GM19455 (cell line): ENCODE results near the gene TRPC3.
"Not testable (repeated sequence)": the region's sequence is repeated elsewhere in the genome, so short reads cannot be mapped to it uniquely, and the experiment has no call there.

Experiments
- ATAC-seq: cut with Tn5 transposase; IDR thresholded peaks from one replicate; pipeline ENCODE4 v1.9.1; 2021; ENCODE audit not compliant: unreplicated experiment

TRPC3 gene

DNA sequence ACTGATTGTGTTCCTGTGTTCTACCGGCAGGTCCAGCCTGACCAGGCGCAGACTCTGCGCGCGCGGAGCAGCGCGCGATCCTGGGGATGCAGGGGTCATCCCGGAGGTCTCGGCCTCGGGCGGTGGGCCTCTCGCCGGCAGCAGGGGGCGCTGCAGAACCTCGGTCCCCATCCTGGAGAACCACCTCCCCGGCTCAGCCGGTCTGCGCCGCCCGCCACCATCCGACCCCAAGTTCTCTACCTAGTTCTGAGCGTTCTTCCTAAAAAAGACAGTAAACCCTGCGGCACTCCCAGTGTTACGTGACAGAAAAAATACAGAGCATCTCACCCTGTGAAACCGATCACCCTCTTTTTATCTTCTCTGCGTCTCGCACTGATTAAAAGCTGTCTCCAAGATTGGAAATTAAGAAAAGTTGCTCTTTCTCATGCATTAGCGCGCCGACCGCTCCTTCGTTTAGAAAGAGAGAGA lies 1.6 kb downstream of the TRPC3 start:
- peak; percentile 81 for ATAC-seq

DNA sequence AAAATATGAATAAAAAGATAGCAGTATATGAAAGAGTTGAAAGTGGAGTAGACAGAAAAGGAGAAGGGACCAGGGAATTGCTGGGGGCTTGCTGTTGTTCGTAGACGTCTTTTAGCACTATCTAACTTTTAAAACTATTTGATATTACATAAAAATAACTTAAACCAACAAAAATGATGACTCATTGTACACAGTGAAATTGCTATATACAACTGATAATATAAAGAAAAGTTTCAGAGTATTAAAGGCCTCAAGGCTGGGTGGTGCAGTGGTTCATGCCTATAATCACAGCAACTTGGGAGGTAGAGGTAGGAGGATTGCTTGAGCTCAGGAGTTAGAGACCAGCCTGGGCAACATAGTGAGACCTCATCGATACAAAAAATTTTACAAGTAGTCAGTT lies 5.2 kb downstream of the TRPC3 start:
- ATAC-seq = no peak

DNA sequence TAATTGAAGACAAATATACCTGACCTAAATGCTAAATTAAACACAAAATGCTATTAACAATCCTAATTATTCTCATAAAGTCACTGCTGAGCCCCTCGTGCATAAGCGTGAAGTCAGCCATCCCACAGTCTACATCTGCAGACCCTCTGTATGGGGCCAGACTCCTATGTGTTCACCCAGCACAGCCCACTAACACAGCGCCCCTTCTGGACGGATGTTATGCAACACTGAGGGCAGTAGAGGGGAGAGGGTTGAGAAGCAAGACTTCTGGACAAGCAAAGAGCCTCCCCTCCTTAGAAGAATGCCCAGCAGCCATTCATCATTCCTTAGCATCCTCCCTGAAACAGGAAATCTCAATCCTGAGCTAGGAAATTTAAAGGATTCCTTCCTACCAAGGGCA lies 7.9 kb downstream of the TRPC3 start:
- no peak for ATAC-seq

DNA sequence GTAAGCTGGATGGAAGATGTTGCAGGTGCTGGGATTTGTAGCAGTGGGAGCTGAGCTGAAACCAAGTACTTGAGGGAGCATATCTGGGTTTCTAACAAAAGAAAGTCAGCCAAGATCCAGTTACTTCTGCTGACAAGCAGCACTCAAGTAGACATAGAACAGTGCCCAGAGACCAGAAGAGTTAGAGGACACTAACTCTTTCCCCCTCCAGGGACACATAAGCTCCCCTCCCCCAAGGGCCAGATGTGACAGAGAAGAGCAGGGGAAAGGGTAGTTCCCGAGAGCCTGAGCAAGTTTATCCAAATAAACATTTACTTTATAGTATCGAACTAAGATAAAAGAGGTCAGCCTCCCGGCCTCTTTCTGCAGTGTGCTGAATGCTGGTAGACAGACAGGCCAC lies 12.2 kb downstream of the TRPC3 start:
- ATAC-seq = no peak

DNA sequence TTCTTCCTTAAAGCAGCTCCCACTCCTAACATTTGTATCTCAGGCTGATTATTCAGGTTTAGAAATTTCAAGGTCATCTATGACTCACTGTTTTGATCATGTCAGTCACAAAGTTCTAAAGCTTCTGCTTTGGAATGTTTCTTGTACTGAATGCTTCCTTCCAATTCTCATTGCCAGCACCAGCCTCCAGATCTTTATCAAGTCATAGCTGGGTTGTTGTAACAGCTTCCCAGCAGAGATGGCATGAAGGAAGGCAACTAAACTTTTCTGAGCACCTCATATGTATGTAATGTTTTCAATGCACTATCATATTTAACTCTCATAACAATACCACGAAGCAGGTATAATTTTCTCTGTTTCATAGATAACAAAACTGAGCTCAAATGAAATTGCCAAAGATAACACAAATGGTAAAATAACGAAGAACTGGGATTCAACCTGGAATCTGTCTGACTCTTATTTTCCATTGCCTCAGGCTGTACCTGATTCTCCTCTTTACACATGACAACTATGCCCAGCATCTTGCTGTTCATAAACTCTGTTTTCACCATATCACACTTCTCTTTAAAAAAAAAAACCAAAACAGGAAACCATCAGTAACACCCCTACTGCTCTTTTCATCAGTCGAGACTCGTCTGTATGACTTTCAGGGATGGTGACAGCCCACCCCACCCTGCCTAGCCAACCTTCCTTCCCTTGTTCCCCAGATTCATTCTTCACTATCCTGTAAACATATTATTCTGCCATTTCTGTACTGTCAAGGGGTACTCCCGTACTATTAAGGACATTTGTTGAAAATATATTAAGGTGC lies 13.4 kb downstream of the TRPC3 start:
- no peak for ATAC-seq

DNA sequence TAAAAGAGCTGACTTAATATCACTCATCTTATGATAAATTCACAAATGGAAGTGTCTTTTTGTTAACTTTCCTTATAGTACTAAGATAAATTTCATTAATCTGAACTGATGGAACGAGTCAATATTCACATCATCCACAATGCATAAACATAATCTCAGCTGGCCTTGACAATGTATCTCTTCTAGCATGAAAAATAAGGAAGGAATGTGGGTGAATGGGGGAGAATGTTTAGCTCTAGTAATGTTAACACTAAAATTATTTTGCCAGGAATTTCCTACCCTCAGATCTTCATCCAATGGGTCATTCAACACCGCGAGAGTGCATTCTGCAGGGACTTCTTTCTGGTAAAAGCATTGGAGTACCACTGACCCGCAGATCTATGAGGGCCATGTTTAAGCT lies 15.8 kb downstream of the TRPC3 start:
- no peak for ATAC-seq

DNA sequence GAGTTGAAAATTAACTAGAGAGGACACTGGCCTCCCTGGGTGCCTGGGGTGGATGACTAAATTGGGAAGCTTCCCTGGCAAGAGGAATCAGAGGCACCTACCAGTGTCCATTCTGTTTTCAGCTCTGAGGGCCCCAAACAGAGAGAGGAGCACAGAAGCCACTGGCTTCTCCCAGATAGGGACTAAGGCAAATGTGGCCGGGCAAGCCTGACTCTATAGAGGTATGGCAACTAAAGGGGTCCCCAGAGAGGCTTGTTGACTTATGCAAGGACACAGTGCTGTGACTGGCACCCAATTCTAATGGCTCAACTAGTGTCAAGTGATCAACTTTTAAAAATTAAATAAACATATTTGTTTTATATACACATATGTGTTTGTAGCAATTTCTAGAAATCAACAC lies 17.2 kb downstream of the TRPC3 start:
- ATAC-seq = no peak

DNA sequence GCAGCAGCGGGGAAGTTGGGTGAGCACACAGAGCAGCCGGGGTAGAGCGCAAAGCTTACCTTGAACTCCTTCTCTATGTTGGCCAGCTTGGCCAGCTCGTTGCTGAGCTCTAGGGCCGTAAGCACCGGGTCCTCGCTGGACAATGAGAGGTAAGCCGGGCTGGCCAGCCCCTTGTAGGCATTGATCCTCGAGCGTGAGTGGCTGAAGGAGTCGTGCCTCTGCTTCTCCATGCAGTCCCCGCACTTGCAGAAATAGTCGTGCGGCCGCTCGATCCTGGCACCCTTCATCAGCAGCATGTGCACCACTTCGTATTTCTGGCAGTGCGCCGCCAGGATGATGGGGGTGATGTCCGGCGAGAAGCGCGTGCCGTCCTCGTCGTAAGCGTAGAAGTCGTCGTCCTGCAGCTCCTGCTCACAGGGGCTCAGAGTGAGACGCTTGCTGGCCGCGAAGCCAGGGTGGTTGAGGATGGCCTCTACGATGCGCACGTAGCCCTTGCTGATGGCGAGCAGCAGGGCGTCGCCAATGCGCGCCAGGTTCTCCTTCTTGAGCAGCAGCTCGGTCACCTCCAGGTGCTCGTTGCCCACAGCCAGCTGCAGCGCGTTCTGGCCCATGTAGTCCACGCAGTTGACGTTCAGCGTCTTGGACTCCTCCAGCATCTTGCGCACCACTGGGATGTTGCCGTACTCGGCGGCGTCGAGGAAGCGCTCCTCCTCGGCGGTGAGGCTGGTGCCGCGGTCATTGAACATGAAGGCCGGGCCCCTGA lies 19.5 kb downstream of the TRPC3 start:
- no peak for ATAC-seq

DNA sequence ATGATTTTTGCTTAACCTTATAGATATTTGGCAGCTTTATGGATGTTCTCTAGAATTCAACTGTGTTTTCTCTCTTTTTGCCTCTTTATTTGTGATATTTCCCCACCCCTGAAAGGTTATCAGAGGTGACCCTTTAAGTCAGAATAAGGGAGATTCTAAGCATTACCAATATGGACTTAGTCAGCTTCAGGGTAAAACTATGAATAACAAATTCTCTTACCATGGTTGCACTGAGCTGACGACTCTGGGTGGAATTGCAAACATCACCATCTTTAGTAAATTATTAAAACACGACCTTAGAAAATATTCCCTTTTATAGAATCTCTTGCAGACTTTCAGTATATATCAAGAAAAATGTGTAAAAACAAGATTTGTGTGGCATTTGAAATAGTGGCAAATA lies 21.6 kb downstream of the TRPC3 start:
- ATAC-seq = no peak

DNA sequence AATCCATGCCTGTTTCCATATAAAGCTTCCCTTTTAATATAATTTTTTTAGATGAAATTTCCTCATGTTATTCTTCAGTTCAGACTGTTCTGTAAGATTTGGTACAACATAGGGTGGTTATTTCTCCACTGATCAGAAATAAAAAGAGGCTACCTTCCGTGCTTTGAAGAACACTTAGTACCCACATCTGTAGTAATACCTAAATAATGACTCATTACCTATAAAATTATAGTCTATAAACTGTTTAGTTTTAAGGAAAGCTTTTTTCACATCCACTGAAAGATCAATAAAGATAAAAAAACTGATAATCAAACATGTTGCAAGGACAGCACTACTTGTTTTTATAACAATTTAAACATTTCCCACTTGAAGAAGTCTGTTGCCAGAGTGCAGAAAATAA lies 23.9 kb downstream of the TRPC3 start:
- ATAC-seq = no peak

DNA sequence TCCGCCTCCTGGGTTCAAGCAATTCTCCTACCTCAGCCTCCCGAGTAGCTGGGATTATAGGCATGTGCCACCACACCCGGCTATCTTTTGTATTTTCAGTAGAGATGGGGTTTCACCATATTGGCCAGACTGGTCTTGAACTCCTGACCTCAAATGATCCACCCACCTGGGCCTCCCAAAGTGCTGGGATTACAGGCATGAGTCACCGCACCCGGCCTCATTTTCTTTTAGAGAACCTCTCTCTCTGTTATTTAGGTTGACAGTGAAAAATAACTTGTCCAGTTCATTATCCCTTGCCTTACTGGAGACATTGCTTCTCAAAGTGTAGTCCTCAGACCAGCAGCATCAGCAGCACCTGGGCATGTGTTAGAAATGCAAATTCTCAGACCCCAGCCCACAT lies 25.4 kb downstream of the TRPC3 start:
- not testable (repeated sequence) for ATAC-seq

DNA sequence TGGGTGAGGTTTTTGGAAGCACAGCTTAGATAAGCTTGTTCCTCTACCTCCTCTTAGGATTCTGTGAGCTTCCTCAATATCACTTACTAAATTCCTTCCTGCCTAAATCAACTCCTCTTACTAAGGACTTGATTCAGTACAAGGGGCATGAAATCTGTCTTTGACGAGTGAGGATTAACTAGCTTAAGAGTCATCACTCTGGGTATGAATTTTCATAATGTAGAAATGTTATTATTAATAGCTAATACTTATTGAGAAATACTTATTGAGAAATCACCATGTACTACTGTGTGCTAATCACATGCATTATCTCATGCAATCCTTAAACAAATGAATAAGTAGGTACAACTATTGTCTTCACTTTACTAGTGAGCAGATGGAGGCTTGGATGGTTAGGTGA lies 28.6 kb downstream of the TRPC3 start:
- ATAC-seq = no peak

DNA sequence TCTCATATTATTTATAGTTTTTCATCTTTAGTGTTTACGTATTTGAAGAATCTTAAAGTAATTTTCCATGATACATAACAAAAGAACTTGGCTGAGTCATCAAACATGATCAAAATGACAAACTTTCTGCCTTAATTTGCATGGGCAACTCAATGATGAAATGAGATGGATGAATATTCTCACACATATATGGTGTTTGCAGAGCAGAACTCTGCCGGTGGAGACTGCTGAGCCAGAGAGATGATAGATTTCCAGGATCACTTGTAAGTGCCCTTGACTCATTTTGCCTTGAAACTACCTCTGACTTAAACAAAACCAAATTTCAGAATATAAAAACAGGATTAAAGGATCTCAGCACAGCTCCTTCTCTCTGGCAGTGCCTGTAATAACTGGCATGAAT lies 38.2 kb downstream of the TRPC3 start:
- ATAC-seq = no peak

DNA sequence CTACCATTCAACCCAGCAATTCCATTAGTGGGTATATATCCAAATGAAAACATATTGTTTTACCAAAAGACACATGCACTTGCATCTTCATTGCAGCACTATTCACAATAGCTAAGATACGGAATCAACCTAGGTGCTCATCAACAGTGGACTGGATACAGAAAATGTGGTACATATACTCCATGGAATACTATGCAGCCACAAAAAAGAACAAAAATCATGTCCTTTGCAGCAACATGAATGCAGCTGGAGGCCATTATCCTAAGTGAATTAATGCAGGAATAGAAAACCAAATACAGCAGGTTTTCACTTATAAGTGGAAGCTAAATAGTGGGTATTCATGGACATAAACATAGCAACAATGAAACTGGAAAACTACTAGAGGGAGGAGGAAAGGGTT lies 43.5 kb downstream of the TRPC3 start:
- ATAC-seq = no peak

DNA sequence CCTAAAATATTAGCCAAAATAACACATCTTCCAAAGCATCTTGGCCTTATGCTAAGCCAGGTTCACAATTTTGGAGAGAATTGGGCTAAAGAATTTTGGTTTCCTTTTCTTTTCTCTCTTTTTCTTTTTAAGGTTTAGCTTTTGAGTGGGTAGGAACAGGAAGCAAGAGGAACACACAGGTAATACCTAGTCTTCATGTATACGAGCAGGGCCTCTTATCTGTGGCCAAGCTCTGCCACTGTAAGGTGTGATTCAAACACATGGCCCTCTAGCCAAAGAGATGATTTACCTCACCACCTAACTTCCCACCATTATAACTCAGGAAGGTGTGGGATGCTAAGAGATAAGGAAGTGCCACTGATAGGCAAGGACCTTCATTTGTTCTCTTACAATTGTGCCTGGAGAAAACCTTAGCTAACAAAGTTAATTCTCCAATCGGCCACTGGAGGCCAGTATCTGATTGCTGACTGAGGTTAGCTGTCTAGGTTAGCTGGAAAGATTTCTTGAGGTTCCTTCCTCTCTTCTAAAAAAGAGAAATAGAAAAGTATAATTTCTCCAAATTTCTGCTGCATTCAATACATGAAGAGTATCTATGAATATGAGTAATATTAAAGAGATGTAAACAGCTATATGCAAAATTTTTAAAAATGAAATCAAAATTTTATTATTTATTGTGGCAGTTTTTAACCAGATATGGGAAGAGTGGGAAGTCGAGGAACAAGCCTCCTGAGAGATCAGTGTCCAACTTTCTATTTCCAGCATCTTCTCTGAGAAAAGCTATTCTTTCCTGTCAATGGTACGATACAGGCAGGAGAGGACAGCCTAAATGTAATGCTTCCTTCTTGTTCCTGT lies 51.5 kb downstream of the TRPC3 start:
- peak; percentile 84 for ATAC-seq

DNA sequence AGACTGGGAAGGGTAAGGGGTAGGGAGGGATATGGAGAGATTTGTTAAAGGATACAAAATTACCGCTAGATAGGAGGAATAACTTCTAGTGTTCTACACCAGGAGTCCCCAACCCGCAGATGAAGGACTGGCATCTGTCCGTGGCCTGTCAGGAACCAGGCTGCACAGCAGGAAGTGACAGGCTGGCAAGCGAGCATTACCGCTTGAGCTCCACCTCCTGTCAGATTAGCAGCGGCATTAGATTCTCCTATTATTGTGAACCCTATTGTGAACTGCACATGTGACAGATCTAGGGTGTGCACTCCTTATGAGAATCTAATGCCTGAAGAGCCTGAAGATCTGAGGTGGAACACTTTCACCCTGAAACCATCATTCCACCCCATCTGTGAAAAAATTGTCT lies 53.7 kb downstream of the TRPC3 start:
- ATAC-seq = no peak

DNA sequence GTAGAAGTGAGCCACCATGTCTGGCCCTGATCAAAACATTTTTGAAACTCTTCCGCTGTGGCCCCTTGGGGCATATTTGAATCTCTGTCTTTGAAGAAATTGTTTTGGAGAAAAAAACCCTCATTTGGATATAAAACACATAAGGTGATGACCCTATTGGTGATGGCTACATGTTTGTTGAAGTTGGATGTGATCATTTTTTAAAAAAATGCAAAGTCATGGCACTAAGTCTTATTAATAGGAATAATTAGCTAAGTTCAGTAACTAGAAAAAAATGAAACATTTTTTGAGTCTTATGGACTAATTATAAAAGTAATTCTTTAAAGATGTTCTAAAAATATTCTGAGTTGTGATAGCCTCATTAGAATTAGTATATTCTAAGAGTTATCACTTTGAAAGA lies 63.7 kb downstream of the TRPC3 start:
- no peak for ATAC-seq

DNA sequence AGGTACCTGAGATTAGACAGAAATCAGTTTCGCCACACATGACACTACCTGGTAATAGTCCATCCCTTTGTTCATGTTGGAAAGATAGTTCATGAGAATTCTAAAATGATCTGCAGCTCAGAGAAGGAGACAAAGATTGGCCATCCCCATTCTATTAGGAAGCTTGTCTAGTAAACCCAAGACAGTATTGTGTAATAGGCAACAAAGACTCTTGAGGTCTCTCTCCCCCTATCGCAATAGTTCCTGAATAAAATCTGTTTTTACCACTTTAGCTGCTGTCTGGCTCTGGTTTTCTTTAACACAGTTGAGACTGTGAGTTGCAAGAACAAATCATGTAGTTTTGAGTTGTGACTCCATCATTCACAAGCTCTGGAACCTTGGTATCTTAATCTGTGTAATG lies 66.7 kb downstream of the TRPC3 start:
- ATAC-seq = no peak

DNA sequence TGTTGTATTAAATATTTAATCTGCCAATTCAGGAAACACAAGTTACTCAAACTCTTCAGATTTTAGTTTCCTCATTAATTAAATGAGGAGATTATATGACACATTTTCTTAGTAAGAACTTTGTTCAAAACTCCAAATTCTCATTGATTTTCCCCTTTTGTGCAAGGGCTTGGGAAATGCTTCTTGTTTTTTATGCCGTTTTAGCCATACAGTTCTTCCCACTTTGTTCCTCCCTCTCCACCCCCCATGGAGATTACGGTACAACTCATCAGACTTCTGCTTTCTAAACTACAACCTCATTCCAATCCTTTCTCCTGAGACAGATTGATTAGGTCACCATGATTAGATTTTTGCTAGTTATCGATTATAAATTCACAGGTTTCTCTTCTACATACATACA lies 70.7 kb downstream of the TRPC3 start:
- no peak for ATAC-seq

DNA sequence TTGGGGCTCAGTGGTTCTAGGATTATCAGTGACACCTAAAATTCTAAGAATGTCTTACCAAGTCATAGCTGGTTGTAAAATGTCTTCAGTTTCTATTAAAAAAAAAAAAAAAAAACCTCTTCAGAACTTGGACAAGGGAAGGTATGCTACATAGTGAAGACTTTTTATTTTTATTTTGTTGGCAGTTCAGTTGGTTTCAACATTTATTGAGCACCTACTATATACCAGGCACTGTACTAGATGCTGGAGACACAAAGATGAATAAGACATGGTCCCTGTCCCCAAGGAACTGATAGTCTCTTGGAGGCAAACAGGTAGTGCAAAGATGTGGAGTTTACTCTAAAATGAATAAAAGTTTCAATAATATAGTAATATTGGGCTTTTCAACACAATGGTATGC lies 72.7 kb downstream of the TRPC3 start:
- ATAC-seq = no peak

DNA sequence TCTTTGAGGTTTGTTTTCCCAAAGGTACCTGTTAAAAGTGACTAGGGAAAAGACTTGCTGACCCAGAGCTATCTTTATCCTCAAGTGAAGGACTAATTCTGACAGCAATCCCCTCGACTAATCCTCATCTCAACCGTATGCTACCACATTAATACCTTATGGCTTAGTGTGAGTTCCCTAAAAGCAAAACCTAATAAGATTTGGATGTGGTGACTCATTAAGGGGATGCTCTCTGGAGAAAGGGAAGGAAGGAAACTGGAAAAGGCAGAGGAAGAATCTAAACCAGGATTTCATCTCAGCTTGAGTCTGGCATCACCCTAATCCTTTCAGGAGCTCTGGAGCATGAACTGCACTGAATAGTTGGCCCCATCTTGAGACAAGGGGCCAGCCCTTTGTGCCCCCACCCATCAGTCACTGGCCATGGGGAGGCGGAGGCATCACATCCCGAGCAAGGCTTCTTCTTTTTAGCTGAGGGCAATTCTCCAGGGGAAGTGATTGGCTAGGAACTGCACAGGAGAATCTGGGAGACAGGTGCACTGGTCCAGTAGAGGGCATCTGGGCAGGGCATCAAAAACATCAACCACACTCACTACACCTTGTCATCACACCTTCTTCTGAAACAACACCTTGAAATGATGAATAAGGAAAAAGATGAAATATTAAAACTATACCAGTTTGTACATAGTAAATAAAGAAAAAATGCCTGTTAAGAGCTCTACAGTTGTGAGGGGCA lies 74.7 kb downstream of the TRPC3 start:
- no peak for ATAC-seq
